Measurements from ENCODE around the gene SLBP.

SLBP gene

GRCh38 chr4:1713003-1713851 lies 1.1 kb upstream of the SLBP start:
- no peak for TF ChIP-seq CTCF (IDR thresholded peaks at IDR 0.05; ENCODE audit: borderline replicate concordance, control extremely low read depth, extremely low read depth, insufficient read depth, missing control alignments)
- in situ Hi-C loops (cut with MboI; ENCODE audit: low sequenced_read_pairs, unreplicated experiment) = no loop called here
- DNase-seq (ENCODE audit: low spot score) = no peak

- peak; percentile 48 for DNase-seq (ENCODE audit: low spot score)
- in situ Hi-C loops (cut with MboI; ENCODE audit: low sequenced_read_pairs, unreplicated experiment) = no loop called here
- TF ChIP-seq CTCF (IDR thresholded peaks at IDR 0.05; ENCODE audit: borderline replicate concordance, control extremely low read depth, extremely low read depth, insufficient read depth, missing control alignments) = no peak
Observed at GRCh38 chr4:1711571-1712215, 426 bp downstream of the SLBP start.

- TF ChIP-seq CTCF (IDR thresholded peaks at IDR 0.05; ENCODE audit: borderline replicate concordance, control extremely low read depth, extremely low read depth, insufficient read depth, missing control alignments) = no peak
- in situ Hi-C loops (cut with MboI; ENCODE audit: low sequenced_read_pairs, unreplicated experiment) = no loop called here
- DNase-seq (ENCODE audit: low spot score) = peak; percentile 24
Observed at GRCh38 chr4:1711055-1711570, 1.0 kb downstream of the SLBP start.

- DNase-seq (ENCODE audit: low spot score) = no peak
- no peak for TF ChIP-seq CTCF (IDR thresholded peaks at IDR 0.05; ENCODE audit: borderline replicate concordance, control extremely low read depth, extremely low read depth, insufficient read depth, missing control alignments)
- in situ Hi-C loops (cut with MboI; ENCODE audit: low sequenced_read_pairs, unreplicated experiment) = no loop called here
Observed at GRCh38 chr4:1708581-1708980, 3.5 kb downstream of the SLBP start.

GRCh38 chr4:1706358-1706757 lies 5.8 kb downstream of the SLBP start:
- in situ Hi-C loops (cut with MboI; ENCODE audit: low sequenced_read_pairs, unreplicated experiment) = no loop called here
- DNase-seq (ENCODE audit: low spot score) = no peak
- TF ChIP-seq CTCF (IDR thresholded peaks at IDR 0.05; ENCODE audit: borderline replicate concordance, control extremely low read depth, extremely low read depth, insufficient read depth, missing control alignments) = no peak

- in situ Hi-C loops (cut with MboI; ENCODE audit: low sequenced_read_pairs, unreplicated experiment) = no loop called here
- TF ChIP-seq CTCF (IDR thresholded peaks at IDR 0.05; ENCODE audit: borderline replicate concordance, control extremely low read depth, extremely low read depth, insufficient read depth, missing control alignments) = no peak
- no peak for DNase-seq (ENCODE audit: low spot score)
Observed at GRCh38 chr4:1705732-1706131, 6.4 kb downstream of the SLBP start.

All from GM13976 (cell line).